Peyer's patch (tissue), 4 donors: ENCODE data around the gene PPP1R13L.

Experiments
- POLR2A ChIP-seq, 2 donors: fragments of 450-650 bp; IDR thresholded peaks; one replicate each; pipeline ENCODE4 v1.5.1; 2017; ENCODE audit warnings: antibody characterized with exemption in 2 of 2, mild to moderate bottlenecking in 2 of 2, moderate library complexity in 2 of 2
- TF ChIP-seq, protein P1 (sequence below), 6 experiments: fragments of 450-650 bp in 4 of 6; fragments of 200-600 bp in 2 of 6; sonication (generic) in 1 of 6; IDR thresholded peaks; one replicate each; pipeline ENCODE4 v1.5.1; 2017 to 2019; ENCODE audit warnings: antibody characterized with exemption in 6 of 6, mild to moderate bottlenecking in 3 of 6, moderate library complexity in 1 of 6

GRCh38 chr19:45401815-45402214, 3.1 kb downstream of the PPP1R13L start:
- no peak for TF ChIP-seq POLR2A (IDR thresholded peaks at IDR 0.05)
- TF ChIP-seq, protein P1, sequence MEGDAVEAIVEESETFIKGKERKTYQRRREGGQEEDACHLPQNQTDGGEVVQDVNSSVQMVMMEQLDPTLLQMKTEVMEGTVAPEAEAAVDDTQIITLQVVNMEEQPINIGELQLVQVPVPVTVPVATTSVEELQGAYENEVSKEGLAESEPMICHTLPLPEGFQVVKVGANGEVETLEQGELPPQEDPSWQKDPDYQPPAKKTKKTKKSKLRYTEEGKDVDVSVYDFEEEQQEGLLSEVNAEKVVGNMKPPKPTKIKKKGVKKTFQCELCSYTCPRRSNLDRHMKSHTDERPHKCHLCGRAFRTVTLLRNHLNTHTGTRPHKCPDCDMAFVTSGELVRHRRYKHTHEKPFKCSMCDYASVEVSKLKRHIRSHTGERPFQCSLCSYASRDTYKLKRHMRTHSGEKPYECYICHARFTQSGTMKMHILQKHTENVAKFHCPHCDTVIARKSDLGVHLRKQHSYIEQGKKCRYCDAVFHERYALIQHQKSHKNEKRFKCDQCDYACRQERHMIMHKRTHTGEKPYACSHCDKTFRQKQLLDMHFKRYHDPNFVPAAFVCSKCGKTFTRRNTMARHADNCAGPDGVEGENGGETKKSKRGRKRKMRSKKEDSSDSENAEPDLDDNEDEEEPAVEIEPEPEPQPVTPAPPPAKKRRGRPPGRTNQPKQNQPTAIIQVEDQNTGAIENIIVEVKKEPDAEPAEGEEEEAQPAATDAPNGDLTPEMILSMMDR (IDR thresholded peaks at IDR 0.05): no peak
